ENCODE measurements around the gene PPP2R1A. TPM values are rescaled to one million over a fixed set of nuclear protein-coding genes. Genes with fewer than 3 reads are reported as not detected.

The PPP2R1A gene
- polyA plus RNA-seq (ENCODE audit: insufficient read length) = 332 TPM

- peak; percentile 100 for DNase-seq
Observed at GRCh38 chr19:52189735-52190486, at the start of gene PPP2R1A. TSS of gene PPP2R1A (plus strand) at chr19:52190052. CDS start at chr19:52190097, 45 bp downstream.

DNA sequence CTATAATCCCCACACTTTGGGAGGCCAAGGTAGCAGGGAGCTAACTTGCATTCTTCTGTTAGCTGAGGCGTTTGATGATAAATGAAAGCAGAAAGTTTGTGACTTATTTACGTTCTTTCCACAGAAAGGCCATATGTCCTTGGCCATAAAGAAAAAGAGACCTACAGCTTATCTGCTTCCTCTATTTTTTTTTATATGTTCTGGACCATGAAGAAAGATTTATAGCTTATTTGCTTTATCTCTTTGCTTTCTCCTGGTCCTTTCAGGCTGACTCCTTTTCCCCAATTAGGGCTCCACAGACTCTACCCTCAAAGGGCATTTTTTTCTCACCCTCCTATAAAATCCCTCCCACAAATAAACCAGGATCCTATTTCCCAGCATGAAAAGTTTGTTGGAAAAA is 48.6 kb upstream of the PPP2R1A start:
- no peak for DNase-seq

DNA sequence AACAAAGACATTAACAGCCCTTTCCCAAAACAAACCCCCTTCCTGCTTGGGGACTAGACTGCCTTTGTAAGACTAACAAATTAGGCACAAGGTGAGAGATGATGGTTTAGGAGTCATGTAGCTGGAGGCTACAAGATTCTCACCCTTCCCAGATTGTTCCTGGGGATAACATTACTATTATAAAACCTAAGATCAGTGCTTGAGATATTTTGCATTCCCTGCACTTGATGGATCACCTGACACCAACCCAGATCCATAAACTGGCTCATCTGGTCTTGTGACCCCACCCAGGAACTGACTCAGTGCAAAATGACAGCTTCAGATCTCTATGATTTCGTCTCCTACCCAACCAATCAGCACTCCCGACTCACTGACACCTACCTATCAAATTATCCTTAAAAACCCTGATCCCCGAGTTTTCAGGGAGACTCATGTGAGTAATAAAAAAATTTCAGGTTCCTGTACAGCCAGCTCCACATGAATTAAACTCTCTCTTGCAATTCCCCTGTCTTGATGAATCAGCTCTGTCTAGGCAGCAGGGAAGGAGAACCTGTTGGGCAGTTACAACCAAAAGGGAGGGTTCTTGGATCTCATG is 47.8 kb upstream of the PPP2R1A start:
- DNase-seq = no peak

DNA sequence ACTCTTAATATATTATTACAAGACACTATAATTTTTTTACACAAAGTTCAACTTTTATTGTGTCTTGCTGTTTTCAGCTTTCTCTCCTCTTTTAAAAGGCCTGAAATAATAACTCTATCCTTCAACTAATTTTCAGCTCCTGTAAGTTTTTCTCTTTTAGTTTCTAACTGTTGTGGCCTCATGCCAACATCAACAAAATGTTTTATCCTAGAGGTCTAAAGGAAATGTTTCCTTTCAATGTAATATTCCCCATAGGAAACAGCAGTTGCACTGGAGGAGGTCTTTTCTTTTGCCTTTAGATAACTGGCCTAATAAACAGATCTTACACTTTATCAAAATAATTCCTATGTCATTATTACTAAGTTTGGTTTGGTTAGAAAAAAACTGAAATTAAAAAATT is 41.6 kb upstream of the PPP2R1A start:
- no peak for DNase-seq

- no peak for DNase-seq
Observed at GRCh38 chr19:52155596-52156359, 34.1 kb upstream of the PPP2R1A start.

DNA sequence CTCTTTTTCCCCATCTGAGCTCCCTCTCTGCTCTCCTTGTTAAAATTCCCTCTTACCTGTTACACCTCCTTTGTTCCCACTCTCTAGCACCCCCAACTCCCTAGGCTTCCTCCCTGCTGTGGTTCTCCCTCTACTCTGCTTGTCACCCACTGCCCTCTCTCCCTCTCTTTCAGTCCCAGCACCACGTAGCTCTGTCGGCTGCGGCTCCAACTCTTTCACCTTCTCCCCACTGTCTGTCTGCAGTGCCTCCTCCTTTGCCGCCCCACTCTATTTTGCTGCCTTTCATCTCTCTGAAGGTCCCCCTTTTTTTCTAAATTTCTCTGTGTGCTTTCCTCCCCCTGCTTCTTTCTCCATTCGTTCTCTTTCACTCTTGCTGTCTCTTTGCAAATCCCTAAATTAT is 19.5 kb upstream of the PPP2R1A start:
- DNase-seq = no peak

GRCh38 chr19:52170863-52171320 is 19.0 kb upstream of the PPP2R1A start:
- no peak for DNase-seq

DNA sequence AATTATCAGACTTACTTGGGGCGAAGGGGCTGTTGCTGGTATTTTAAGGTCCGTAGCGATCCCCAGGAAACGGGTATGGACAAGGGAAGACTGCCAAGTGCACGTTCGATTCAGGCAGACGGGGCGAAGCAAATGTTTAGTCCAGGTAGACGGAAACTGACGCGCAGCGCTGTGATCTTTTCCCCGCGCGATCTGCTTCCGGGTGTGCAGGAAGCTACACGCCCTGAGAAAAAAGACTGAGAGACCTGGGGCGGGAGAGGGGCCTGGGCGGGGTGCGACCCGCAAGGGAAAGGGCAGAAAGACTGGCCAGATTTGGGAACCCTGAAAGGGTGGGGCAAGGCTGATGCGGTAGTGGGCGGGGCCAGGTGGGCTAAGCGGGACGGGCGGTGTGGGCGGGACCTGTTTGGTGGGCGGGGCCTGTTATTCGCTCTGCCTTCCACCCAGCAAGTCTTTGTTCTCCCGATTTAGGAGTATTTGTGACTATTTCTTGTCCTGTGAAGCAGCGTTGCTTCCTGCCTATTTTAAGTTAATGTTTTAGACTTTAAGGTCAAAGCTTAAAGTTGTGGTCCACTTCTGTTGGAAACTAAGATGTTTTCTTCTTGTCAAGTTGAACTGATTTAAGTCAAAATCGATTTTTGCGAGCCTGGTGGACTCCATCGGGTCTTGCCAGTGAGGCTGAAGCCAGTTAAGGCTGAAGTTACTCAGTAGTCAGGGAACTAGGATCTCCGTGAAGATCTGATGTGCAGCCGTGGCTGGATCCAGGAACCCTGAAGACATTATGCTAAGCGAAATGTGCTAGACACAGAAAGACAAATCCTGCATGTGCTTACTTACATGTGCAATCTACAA is 18.3 kb upstream of the PPP2R1A start, which contains the start of gene ZNF836:
Gene ZNF836 (minus strand): TSS at position 301 of the 849 bp plus-strand sequence. CDS start 3,549 bp downstream, outside the sequence.
- DNase-seq = peak; percentile 87

DNA sequence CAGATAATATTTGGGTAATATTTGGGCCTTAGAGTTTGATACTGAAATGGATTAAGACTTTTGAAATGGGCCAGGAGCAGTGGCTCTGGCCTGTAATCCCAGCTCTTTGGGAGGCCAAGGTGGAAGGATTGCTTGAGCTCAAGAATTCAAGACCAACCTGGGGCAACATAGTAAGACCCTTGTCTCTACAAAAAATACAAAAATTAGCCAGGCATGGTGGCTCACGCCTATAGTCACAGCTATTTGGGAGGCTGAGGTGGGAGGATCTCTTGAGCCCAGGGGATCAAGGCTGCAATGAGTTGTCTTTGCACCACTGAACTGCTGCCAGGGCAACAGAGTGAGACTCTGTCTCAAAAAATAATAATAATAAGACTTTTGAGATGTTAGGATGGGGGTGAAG is 17.5 kb upstream of the PPP2R1A start:
- no peak for DNase-seq

- DNase-seq = no peak
Observed at GRCh38 chr19:52176574-52176973, 13.3 kb upstream of the PPP2R1A start.

DNA sequence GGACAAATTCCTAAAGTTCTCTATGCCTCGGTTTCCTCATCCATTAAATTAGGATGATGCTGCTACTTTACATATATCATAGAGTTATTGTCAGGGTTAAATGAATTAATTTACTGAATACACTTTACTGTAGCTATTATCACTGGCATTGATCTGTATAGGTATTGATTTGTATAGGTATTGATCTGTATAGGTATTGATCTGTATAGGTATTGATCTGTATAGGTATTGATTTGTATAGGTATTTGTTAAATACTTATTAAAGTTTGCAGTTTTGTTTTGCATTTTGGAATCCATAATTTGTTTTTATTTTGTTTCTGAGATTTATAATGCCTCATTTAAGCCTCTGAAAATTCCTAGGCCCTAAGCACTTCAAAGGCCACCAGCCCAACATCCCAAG is 2.4 kb upstream of the PPP2R1A start:
- DNase-seq = no peak

- peak; percentile 65 for DNase-seq
Observed at GRCh38 chr19:52188822-52189734, 774 bp upstream of the PPP2R1A start.

DNA sequence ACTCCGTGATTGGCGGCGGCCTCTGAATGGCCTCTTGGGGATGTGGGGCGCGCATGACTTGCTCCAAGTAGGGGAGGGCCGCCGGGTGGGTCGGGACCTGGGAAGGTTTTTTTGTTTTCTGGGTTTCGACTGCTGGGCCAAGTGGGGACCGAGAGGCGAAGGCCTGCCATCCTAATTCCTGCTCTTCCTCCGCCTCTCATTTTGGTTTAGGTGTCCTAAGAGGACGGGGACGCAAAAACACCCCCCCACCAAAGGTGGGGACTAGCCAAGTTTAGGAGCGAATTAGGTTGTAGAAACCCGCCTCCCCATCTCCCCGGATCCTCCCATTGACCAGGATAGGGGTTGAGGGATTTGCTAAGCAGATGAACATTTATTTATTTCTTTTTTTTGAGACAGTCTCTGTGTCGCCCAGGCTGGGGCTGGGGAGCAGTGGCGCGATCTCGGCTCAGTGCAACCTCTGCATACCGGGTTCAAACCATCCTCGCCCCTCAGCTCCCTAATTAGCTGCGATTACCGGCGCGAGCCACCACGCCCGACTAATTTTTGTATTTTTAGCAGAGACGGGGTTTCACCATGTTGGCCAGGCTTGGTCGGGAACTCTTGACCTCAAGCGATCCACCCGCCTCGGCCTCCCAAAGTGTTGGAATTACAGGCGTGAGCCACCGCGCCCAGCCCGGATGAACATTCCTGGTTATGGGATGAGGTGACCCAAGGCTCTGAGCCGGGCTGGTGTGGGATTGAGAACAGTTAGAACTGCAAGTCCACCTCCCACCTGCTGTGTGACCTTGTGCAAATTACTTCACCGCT is 838 bp downstream of the PPP2R1A start:
- no peak for DNase-seq

DNA sequence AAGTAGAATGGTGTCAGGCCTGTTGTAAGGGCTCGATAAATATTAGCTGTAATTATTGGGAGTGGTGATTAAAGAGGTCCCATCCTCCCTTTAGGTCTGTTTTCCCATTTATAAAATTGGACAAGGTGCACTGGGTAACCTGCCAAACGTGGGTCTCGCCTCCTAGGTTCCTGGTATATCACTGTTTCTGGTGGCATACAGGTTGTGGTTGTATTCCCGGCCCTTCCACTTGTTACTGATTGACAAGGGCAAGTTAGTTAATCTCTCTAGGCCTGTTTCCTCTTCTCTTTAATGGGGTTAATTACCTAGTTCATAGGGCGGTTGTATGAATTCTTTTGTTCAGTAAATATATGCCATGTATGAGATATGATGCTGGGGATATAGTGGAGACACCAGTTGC is 1.5 kb downstream of the PPP2R1A start:
- DNase-seq = no peak

DNA sequence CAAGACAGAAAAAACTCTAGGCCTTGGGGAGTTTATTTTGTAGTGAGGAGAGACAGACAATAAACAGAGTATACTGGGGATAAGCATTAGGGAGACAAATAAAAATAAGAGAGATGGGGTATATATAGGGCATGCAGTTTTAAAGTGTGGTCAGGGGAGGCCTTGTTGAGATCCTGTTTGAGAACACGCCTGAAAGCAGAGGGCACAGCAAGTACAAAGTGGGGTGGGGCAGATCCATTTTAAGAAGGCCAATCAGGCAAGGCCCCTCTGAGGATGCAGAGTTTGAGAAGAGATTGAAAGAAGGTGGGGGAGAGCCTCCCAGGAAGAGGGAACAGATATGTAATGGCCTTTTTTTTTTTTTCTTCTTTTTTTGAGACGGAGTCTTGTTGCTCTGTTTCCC is 2.1 kb downstream of the PPP2R1A start:
- no peak for DNase-seq

- DNase-seq = no peak
Observed at GRCh38 chr19:52196256-52196967, 6.6 kb downstream of the PPP2R1A start.

DNA sequence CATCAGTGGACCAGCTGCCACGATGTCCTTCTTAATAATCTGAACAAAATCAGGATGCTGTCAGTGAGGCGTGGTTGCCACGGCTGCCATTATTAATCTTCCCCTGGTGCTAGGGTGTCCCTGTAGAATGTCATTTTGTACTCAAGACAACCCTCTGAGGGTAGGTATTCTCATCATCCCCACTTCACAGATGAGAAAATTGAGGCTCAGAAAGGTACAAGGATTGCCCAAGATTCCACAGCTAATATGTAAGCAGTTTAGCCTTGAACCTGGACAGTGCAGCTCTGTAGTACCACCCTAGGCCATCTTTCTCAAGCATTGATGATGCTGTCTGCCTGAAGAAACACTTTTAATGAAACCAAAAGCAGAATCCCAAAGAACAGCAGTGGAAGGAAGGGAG is 8.1 kb downstream of the PPP2R1A start:
- DNase-seq = no peak

DNA sequence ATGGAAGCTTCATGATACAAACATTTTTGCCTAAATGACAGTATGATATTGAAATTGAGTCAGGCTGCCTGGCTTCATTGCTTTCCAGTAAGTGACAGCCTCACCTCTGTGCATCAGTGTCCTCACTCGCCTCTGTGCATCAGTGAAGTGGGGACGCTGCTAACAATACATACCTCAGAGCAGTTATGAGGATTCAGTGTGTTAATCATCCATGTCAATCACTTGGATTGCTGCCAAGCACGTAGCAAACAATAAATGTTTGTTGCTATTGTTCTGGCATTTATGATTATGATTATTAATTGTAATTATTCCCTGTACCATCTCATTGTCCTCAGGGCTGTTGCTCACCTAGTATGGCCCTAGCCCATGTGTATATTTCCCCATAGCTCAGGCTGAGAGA is 8.8 kb downstream of the PPP2R1A start:
- DNase-seq = no peak

GRCh38 chr19:52200044-52200443 is 10.2 kb downstream of the PPP2R1A start:
- no peak for DNase-seq

Measured in hindlimb muscle (tissue), 1 donor.